Tibial nerve (tissue), 3 donors: ENCODE results near the gene CAVIN2.

Source experiments
- CTCF ChIP-seq, 5 experiments: fragments of 200-600 bp in 3 of 5; fragments of 450-650 bp in 2 of 5; sonication (generic) in 3 of 5; IDR thresholded peaks; one replicate each; pipeline ENCODE4 v1.5.1; 2016 to 2019; ENCODE audit warnings: antibody characterized with exemption in 5 of 5, mild to moderate bottlenecking in 3 of 5, moderate library complexity in 2 of 5
- POLR2A ChIP-seq, 2 donors: fragments of 450-650 bp; IDR thresholded peaks; one replicate each; pipeline ENCODE4 v1.6.1; 2017; ENCODE audit warnings: antibody characterized with exemption in 2 of 2, mild to moderate bottlenecking in 2 of 2, moderate library complexity in 2 of 2

DNA sequence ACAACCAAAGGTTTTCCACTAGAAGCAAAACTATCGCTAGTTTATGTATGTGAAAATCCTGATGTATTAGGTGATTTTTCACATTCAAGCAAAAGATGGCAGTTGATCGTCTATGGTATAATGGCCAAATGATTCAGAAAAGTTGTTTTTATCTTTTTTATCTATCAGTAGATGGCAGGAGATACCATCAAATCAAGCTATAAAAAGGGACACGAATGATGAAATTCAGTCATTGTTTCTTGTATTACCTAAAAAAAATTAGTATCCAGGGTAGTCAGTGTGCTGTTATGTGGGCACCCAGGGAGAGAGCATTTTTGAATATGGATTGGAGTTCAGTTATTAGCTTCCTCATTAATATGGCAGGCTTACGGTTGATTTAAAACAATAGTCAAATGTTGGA is 22.9 kb upstream of the CAVIN2 start:
- TF ChIP-seq CTCF (IDR thresholded peaks at IDR 0.05) (no peak), POLR2A (IDR thresholded peaks at IDR 0.05) (no peak)
